K562 (cell line): ENCODE measurements around the gene SEL1L. TPM values are rescaled to one million over a fixed set of nuclear protein-coding genes. Genes with fewer than 3 reads are reported as not detected.

Source experiments
- CBX1 ChIP-seq: sonication (generic); IDR thresholded peaks from 2 replicates; pipeline ENCODE4 v1.6.1; 2016; ENCODE audit warnings: antibody characterized with exemption, low read depth, mild to moderate bottlenecking
- CREM ChIP-seq: IDR thresholded peaks from 2 replicates; pipeline ENCODE4 v1.6.1; 2014; ENCODE audit warnings: antibody characterized with exemption, low read depth
- HDAC1 ChIP-seq, 2 experiments: fragments of 450-650 bp; IDR thresholded peaks; 2 replicates each; pipeline ENCODE4 v1.6.1; 2016 to 2017; ENCODE audit warnings: inconsistent platforms in 1 of 2, mild to moderate bottlenecking in 1 of 2, moderate library complexity in 1 of 2
- HDAC3 ChIP-seq: fragments of 450-650 bp; IDR thresholded peaks from 2 replicates; pipeline ENCODE4 v1.6.1; 2018; ENCODE audit warnings: borderline replicate concordance, mild to moderate bottlenecking, moderate library complexity; ENCODE audit not compliant: partially characterized antibody
- KHSRP ChIP-seq: fragments of 450-650 bp; IDR thresholded peaks from 2 replicates; pipeline ENCODE4 v1.6.1; 2017
- L3MBTL2 ChIP-seq: fragments of 450-650 bp; IDR thresholded peaks from 2 replicates; pipeline ENCODE4 v1.6.1; 2016; ENCODE audit warnings: mild to moderate bottlenecking, moderate library complexity
- NCOA2 ChIP-seq, 2 experiments: fragments of 450-650 bp; IDR thresholded peaks; 2 replicates each; pipeline ENCODE4 v1.6.1; 2018; ENCODE audit warnings: mild to moderate bottlenecking in 2 of 2, moderate library complexity in 1 of 2; ENCODE audit not compliant: partially characterized antibody in 2 of 2
- NCOA6 ChIP-seq: fragments of 450-650 bp; IDR thresholded peaks from 2 replicates; pipeline ENCODE4 v1.6.1; 2017; ENCODE audit warnings: mild to moderate bottlenecking
- NCOR1 ChIP-seq: fragments of 450-650 bp; IDR thresholded peaks from 2 replicates; pipeline ENCODE4 v1.6.1; 2016; ENCODE audit warnings: mild to moderate bottlenecking, moderate library complexity
- RCOR1 ChIP-seq, 2 experiments: IDR thresholded peaks; 2 replicates each; pipeline ENCODE4 v1.6.1; 2012; ENCODE audit warnings: low read depth in 2 of 2, low read length in 2 of 2, borderline replicate concordance in 1 of 2, improper control_type of control experiment in 1 of 2
- SMAD4 ChIP-seq: fragments of 250-450 bp; sonication (Bioruptor Pico); conservative IDR thresholded peaks from 2 replicates; pipeline ENCODE4 v1.8.0; 2021; ENCODE audit warnings: inconsistent platforms, mild to moderate bottlenecking, moderate library complexity
- ZNF589 ChIP-seq: fragments of 200-800 bp; sonication (Bioruptor generic); IDR thresholded peaks from 2 replicates; pipeline ENCODE4 v1.6.1; 2016; ENCODE audit warnings: low read depth, missing genetic modification characterization, missing compliant biosample characterization
- polyA plus RNA-seq, 8 experiments: library from polyadenylated mRNA; depleted of rRNA in 4 of 8; stranded (reverse) in 5 of 8; unstranded in 3 of 8; fragments of >200 nt; fragmentation: Nextera tagmentation in 2 of 8; fragmentation: Illumina TruSeq in 1 of 8; extraction: Ambion mirVana in 2 of 8; extraction: Trizol in 1 of 8; gene quantifications; 2 replicates each; pipeline versions ENCODE4 v1.2.1 to v1.2.3, GENCODE V29; 2011 to 2014; ENCODE audit warnings: inconsistent platforms in 1 of 8, missing spikeins in 1 of 8
- total RNA-seq, 7 experiments: library from RNA; depleted of rRNA in 6 of 7; stranded (reverse); fragments of >200 nt in 6 of 7; fragmentation: Illumina TruSeq in 2 of 7; extraction: Trizol in 2 of 7; gene quantifications; 2 replicates each; pipeline versions ENCODE4 v1.2.1 to v1.2.3, GENCODE V29; 2011 to 2021; ENCODE audit warnings: low replicate concordance in 1 of 7
- TF ChIP-seq, protein P1 (sequence below), 2 experiments: fragments of 450-650 bp in 1 of 2; sonication (generic) in 1 of 2; formaldehyde crosslinking in 1 of 2; IDR thresholded peaks; 2 replicates each; pipeline versions ENCODE4 v1.7.1 to v1.9.0; 2016 to 2022; ENCODE audit warnings: inconsistent platforms in 1 of 2, mild to moderate bottlenecking in 1 of 2, missing genetic modification reagents in 1 of 2
- TF ChIP-seq, protein P2 (sequence below): fragments of 200-800 bp; sonication (Bioruptor generic); IDR thresholded peaks from 2 replicates; pipeline ENCODE4 v1.6.1; 2017; ENCODE audit warnings: missing genetic modification characterization, missing compliant biosample characterization

SEL1L gene
- total and polyA plus RNA-seq, 9 of the 15 experiments (the other 6 are each of a cell fraction or from before 2014, with no cell fraction given) = 7.7 to 21.1 (median 13.6) TPM

DNA sequence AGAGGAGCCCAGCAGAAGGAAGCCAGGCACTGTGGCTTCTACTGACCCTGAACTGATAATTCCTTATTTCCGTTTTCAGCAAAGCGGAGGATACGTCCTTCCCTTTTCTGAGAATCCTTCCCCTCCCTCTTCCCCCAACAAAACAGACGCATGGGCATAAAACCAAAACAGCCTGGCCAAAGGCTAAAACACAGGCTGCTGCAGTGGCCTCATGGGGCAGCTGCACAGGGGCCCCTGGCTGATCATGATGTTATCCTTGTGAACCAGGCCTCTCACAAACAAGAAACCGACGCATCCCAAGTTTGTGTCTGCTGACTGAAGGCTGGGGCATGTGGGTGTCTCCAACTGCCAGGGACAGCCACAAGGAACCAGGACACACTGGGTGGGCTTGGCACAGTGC is 110.1 kb downstream of the SEL1L start (continued):
- TF ChIP-seq, protein P1, sequence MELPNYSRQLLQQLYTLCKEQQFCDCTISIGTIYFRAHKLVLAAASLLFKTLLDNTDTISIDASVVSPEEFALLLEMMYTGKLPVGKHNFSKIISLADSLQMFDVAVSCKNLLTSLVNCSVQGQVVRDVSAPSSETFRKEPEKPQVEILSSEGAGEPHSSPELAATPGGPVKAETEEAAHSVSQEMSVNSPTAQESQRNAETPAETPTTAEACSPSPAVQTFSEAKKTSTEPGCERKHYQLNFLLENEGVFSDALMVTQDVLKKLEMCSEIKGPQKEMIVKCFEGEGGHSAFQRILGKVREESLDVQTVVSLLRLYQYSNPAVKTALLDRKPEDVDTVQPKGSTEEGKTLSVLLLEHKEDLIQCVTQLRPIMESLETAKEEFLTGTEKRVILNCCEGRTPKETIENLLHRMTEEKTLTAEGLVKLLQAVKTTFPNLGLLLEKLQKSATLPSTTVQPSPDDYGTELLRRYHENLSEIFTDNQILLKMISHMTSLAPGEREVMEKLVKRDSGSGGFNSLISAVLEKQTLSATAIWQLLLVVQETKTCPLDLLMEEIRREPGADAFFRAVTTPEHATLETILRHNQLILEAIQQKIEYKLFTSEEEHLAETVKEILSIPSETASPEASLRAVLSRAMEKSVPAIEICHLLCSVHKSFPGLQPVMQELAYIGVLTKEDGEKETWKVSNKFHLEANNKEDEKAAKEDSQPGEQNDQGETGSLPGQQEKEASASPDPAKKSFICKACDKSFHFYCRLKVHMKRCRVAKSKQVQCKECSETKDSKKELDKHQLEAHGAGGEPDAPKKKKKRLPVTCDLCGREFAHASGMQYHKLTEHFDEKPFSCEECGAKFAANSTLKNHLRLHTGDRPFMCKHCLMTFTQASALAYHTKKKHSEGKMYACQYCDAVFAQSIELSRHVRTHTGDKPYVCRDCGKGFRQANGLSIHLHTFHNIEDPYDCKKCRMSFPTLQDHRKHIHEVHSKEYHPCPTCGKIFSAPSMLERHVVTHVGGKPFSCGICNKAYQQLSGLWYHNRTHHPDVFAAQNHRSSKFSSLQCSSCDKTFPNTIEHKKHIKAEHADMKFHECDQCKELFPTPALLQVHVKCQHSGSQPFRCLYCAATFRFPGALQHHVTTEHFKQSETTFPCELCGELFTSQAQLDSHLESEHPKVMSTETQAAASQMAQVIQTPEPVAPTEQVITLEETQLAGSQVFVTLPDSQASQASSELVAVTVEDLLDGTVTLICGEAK (IDR thresholded peaks at IDR 0.05) = peak; percentile 23; the same call in 1 of the 2 replicates
- TF ChIP-seq, protein P1 (CRISPR knock-in tag; IDR thresholded peaks at IDR 0.05) = no peak
- TF ChIP-seq ZNF589 (CRISPR knock-in tag) = 0 out of 2 replicates have a peak, but pooled peaks have one; percentile 63
- 0 out of 2 replicates have a peak, but pooled peaks have one; percentile 55 for TF ChIP-seq CBX1
- TF ChIP-seq SMAD4 (CRISPR knock-in tag) = peak; percentile 82
- TF ChIP-seq HDAC3 = peak; percentile 61
- TF ChIP-seq NCOA2 (IDR thresholded peaks at IDR 0.05; ENCODE audit: partially characterized antibody in 2 of 2) = peak in 1 of 2 experiments; percentile 19
- TF ChIP-seq HDAC1 (IDR thresholded peaks at IDR 0.05) = peak in 1 of 2 experiments; percentile 34; a peak in 1 of 4 replicates
- peak in 1 of 2 experiments; percentile 46; a peak in 1 of 4 replicates for TF ChIP-seq RCOR1 (IDR thresholded peaks at IDR 0.05; ENCODE audit: borderline replicate concordance in 1 of 2, low read depth in 2 of 2, low read length in 2 of 2)
- peak; percentile 54 for TF ChIP-seq L3MBTL2
- peak; percentile 74 for TF ChIP-seq NCOR1
- TF ChIP-seq KHSRP = no peak
- peak; percentile 37; the same call in 1 of the 2 replicates for TF ChIP-seq CREM
- TF ChIP-seq, protein P2, sequence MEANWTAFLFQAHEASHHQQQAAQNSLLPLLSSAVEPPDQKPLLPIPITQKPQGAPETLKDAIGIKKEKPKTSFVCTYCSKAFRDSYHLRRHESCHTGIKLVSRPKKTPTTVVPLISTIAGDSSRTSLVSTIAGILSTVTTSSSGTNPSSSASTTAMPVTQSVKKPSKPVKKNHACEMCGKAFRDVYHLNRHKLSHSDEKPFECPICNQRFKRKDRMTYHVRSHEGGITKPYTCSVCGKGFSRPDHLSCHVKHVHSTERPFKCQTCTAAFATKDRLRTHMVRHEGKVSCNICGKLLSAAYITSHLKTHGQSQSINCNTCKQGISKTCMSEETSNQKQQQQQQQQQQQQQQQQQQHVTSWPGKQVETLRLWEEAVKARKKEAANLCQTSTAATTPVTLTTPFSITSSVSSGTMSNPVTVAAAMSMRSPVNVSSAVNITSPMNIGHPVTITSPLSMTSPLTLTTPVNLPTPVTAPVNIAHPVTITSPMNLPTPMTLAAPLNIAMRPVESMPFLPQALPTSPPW (CRISPR knock-in tag) = peak; percentile 85
- no peak for TF ChIP-seq NCOA6
